HG02840 (cell line): ENCODE data around the gene CLDN5.

Experiments used
- ATAC-seq: cut with Tn5 transposase; IDR thresholded peaks from one replicate; pipeline ENCODE4 v1.9.1; 2021; ENCODE audit warnings: mild to moderate bottlenecking, moderate library complexity, moderate number of reproducible peaks; ENCODE audit not compliant: unreplicated experiment, low FRiP score

Gene CLDN5

DNA sequence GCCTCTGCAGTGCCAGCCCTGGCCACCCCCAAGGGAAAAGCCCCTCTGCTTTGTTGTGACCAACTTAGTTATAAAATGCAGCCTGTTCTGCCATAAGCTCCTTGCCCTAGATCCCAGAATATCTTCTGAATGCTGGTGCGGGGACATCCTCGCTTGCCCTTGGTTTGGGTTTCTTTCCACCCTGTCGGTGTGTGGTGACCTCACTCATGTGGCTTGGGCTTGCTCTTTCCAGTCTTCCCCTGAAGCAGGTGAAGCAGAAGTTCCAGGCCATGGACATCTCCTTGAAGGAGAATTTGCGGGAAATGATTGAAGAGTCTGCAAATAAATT is 16.7 kb downstream of the CLDN5 start:
- no peak for ATAC-seq

- ATAC-seq: no peak
Observed at GRCh38 chr22:19506212-19506611, 18.0 kb downstream of the CLDN5 start.

DNA sequence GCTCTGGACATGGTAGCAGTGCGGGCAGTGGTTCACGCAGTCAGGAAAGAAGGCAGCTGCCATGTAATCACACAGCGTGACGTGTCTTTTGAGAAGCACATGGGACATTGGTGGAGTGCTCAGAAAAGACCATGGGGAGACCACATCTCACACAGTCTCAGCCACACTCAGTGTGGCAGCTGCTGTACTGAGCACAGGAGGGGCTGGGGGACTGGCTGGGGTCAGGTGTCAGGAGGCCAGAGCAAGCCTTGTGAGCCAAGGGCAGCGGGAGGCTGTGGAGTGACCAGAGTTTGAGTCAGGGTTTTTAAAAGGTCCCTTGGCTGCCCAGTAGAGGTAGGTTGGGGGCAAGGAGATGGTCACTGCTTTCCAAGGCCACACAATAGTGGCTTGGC is 18.5 kb downstream of the CLDN5 start:
- ATAC-seq: no peak

DNA sequence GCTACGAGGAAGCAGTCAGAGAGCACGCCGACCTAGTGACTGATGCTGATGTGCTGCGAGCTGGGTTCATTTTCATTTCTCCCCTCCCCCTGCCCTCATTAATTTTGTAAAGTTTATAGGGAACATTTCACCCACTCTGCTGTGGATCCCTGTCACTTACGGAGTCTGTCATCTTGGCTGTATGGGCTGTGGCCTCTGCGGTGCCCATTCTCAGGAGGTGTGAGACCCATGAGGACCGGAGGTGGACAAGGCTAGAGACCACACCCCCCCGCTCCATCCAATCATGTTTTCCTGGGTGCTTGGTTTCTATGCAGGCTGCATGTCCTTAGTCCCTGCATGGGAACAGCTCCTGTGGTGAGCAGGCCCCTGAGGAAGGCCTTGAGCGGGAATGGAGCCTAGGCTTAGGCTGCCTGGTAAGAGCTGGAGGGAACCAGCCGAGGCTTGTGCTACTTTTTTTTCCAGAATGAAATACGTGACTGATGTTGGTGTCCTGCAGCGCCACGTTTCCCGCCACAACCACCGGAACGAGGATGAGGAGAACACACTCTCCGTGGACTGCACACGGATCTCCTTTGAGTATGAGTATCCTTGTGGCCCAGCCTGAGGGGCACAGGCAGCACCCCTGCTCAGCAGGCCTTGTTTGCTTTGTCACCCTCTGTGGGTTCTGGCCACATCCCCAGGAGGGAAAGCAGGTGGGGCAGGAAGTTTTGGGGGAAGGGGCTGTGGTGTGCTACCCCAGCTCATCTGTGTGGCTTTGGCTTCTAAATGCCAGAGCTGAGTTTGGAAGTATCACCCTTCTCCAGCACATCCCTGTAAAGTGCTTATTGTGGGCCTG is 19.1 kb downstream of the CLDN5 start:
- ATAC-seq: no peak

- ATAC-seq: no peak
Observed at GRCh38 chr22:19503869-19504268, 20.3 kb downstream of the CLDN5 start.

DNA sequence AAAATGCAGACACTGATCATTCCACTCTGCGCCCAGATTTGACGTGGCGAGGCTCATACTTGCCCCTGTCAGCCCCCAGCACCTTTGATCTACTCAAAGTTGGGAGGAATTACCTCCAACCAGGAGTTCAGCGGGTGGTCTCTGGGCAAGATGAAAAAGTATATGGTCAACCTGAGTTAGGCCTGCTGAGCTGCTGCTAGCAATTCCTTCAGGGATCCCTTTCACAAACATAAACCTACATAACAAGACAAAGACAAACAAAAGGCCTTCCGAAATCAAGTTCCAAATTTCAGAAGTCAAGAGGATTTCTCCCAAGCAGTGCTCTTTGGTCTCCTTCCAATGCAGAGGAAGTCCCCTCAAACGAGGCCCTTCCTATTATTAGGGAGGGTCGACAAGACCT is 20.8 kb downstream of the CLDN5 start:
- no peak for ATAC-seq

DNA sequence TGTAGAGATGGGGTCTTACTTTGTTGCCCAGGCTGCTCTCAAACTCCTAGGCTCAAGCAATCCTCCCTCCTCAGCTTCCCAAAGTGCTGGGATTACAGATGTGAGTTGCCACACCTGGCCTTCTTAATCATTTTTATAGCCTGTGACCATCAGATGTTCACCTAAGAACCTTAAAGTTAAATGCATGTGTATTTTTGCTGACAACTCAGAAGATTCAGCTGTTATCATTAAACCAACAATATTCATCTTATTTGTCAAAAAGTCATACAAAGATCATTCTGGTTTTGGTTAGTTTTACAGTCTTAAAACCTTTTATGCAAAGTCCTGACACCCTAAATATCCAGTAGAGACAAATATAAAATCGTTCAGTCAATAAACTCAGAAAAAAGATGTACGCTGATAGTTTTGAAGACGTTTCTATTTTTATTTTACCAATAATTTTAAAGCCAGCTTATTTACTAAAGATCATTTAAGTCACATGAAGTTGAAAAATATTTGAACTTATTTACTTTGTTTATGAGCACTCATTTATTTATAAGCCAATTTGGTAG is 22.2 kb downstream of the CLDN5 start:
- ATAC-seq: no peak

GRCh38 chr22:19499880-19500242 is 24.3 kb downstream of the CLDN5 start:
- no peak for ATAC-seq

DNA sequence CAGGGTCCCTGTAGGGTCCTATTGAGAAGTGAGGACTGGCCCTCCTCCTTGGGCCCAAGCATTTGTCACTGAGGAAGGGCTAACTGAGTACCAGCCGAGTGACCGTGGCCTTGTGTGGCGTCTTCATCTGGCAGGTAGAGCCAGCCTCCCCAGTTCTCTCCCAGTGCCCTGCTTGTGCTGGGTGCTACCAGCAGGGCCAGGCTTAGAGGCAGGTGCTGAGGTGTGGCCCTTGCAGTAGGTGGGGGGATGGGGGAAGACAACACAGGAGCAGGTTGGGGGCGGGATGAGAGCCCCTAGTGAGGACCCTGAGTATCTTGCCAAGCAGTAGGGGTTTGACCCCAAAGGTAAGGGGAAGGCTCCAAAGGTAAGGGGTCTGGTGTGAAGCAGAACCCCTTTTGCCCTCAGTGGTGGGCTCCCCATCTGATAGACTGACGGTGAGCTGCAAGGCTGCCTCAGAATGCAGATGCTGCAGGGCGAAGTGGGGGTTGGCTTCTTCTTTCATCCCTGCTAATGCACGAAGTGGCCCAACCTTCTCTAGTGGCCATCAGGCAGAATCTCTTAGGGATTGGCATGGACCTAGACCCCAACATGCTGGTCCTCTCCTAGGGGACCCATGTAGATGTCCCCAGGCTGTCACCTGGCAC is 24.9 kb downstream of the CLDN5 start:
- ATAC-seq: no peak

GRCh38 chr22:19498866-19499190 is 25.4 kb downstream of the CLDN5 start:
- no peak for ATAC-seq

DNA sequence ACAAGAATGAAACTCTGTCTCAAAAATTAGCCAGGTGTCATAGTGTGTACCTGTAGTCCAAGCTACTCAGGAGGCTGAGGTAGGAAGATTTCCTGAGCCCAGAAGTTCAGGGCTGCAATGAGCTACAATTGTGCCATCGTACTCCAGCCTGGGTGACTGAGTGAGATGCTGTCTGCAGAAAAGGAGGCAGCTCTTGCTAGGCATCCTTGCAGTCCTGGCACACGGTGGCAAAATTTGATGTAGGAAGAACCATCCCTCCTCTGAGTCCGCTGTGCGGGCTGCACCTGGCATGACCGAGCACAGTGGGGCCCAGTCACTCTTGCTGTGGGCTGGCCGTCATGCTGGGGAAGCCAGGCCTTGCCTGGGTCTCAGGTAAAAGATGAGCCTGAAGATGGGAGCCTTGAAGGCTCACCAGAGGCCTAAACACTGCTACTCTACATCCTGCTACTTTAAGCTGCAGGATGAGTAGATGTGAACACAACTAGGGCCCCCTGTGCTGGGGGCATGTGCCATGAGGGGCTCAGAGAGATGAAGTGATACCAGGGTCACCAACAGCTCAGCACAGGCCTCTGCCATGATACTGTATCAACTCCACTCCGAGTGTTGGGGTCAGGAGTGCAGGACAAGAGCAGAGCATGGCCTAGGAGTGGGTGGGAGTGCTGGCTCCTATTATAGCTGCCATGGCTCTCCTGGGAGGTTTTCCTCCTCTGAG is 25.9 kb downstream of the CLDN5 start:
- no peak for ATAC-seq

DNA sequence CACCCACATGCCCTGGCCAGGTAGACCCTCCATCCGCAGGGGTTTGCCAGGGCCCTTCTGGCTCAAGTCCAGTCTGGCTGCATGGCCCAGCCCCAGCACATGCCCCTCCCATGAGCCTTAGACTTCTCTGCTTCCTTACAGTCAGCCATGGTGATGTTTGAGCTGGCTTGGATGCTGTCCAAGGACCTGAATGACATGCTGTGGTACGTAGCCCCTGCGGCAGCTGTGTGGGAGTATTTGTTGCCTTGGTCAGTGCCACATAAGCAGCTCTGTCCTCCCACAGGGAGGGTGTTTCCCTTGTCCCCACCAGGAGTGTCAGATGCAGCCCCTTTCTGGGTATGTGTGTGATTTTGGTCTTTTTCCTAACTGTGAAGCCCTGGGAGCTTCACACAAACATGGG is 27.0 kb downstream of the CLDN5 start:
- ATAC-seq: no peak

DNA sequence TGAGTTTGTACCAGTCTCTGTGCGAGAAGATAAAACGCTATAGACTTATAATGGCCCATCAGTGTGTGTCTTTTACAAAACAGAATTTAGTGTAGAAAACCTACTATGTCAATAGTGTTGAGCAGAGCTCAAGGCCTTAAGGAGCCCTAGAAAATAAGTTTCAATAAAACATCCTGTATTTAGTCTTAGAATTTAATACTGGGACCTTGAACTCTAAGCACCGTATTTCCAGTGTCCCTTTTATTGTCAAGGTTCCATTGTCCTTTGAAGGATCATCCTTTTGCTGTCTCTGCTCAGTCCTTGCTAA is 27.9 kb downstream of the CLDN5 start:
- ATAC-seq: no peak

GRCh38 chr22:19495562-19496323 is 28.5 kb downstream of the CLDN5 start:
- ATAC-seq: no peak

- ATAC-seq: no peak
Observed at GRCh38 chr22:19494676-19495173, 29.5 kb downstream of the CLDN5 start.

DNA sequence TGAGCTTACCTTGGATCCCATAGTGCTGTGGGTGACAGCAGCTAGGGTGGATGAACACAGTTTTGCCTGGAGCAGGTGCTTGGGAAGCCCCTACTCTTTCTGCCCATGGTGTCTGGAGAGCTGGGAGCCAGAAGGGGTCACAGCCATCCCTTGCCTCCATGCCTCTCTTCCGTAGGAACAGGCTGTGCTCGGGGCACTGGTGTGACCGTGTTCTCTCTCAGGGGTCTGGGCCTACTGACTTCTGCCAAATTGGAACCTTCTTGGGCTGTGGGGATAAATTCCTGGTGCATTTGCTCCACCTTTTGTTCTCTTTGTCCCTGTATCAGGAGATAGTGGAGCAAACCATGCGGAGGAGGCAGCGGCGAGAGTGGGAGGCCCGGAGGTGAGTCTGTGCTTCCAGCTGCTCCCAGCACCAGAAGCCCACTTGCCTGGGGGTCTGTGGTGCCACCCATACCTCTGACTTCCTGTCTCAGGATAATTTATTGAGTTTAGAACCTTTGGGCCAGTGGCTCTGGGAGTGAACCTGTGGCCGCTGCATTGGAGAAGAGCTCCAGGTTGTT is 30.1 kb downstream of the CLDN5 start:
- ATAC-seq: no peak

GRCh38 chr22:19492504-19493174 is 31.6 kb downstream of the CLDN5 start:
- no peak for ATAC-seq

DNA sequence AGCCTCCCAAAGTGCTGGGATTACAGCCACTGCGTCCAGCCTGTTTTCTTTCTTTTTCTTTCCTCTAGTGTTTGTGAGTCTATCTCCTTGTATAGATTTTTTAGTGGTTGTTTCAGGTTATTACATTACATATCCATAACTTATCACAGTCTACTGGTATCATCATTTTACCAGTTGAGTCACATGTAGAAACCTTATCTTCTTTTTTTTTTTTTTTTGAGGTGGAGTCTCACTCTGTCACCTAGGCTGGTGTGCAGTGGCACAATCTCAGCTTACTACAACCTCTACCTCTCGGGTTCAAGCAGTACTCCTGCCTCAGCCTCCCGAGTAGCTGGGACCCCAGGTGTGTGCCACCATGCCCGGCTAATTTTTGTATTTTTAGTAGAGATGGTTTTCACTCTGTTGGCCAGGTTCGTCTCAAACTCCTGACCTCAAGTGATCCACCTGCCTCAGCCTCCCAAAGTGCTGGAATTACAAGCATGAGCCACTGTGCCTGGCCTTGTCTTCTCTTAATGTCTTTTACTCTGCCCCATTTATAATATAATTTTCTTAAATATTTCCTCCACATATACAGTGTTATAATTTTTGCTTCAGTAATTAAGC is 33.5 kb downstream of the CLDN5 start:
- ATAC-seq: no peak
